ENCODE measurements around the gene MYO1D.

The MYO1D gene

DNA sequence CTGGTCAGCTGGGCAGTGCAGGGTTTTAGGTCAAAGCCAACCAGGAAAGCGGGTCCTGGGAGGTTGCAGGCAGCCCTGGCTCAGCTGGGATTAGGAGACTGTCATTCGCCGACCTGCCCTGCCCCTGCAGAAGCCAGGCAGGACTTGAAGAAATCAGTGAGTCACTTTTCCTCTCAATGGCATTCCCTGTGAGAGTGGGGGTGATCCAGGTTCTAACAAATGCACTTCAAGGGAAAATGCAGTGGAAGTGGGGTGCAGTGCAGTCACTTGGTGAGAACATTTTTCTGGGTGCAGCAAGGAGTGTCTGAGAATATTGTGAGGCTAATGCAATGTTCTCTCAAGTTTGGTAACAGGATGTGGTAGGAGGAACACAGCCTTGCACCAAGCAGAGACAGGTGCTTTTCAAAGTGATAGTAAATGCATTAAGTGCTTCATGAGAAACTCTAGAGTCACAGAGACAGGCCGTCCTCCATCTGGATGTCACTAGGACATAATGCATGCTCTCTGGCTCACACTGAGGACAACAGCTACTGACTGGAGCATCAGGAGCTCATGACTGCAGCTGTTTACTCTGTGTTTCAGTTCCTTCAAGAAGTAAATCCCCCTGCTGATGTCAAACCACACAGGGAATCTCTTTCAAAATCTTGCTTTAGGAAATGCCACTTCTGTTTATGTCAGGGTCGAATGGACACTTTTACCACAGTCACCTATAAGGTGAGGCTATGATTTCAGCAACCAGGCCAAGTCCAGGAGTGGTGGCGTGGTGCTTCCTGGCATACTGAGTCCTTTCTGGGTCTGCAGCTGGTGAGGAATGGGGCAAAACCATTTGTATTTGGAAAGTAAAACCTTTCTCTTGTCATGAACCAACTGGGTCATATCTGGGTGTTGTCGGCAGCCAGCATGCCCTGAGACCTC, 373.4 kb downstream of the MYO1D start:
- DNase-seq (ENCODE audit: low read depth): no peak

GRCh38 chr17:32502710-32503109, 374.2 kb downstream of the MYO1D start:
- DNase-seq (ENCODE audit: low read depth): no peak

DNA sequence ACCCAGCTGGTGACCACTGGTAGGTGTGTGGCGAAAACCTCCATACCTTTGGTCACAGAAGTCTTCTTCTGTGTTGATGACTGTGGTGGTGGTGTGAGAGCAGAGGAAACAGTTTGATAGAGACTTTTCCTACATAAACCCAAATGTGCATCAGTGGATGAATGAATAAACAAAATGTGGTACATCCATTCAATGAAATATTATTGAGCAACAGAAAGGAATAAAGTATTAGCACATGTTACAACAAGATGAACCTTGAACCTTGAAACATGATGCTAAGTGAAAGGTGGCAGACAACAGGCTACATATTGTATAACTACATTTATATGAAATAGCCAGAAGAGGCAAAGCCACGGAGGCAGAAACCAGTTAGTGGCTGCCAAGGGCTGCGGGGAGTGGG, 374.9 kb downstream of the MYO1D start:
- DNase-seq (ENCODE audit: low read depth): no peak

- DNase-seq (ENCODE audit: low read depth): no peak
Observed at GRCh38 chr17:32498391-32498790, 378.5 kb downstream of the MYO1D start.

DNA sequence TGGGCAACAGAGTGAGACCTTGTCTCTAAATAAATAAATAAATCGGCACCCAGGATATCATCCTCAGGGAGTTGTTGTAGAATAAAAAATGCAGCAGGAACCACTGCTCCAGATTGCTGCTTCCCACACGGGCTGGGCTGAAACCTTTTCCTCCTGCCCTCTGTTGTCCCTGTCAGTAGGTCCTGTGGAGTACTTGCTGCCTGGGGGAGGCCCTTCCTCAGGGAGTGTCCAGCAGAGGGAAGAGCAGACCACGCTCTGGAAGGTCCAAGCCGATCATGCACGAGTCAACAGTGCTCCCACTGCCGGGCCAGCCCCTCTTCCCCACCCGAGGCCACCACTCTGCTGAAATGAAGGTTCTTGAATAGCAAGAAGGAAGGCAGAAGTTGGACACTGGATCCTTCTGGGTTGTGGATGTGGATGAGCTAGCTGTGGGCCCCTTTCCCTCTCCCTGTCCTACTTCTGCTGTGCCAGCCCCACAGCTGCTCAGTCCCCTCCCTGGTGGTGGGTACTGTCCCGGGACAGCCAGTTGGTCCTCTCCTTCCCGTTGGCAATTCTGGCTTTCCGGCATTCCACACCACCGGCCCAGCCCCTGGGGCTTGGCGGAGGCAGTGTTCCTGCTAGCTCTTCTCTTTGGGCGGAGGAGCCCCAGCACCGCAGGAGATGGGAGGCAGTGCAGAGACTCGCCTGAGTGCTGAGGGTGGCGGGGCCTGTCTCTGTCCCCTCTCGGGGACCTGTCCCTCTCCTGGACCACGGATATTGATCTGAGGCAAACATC, 379.3 kb downstream of the MYO1D start:
- DNase-seq (ENCODE audit: low read depth): no peak

GRCh38 chr17:32496395-32497073, 380.4 kb downstream of the MYO1D start:
- no peak for DNase-seq (ENCODE audit: low read depth)

DNA sequence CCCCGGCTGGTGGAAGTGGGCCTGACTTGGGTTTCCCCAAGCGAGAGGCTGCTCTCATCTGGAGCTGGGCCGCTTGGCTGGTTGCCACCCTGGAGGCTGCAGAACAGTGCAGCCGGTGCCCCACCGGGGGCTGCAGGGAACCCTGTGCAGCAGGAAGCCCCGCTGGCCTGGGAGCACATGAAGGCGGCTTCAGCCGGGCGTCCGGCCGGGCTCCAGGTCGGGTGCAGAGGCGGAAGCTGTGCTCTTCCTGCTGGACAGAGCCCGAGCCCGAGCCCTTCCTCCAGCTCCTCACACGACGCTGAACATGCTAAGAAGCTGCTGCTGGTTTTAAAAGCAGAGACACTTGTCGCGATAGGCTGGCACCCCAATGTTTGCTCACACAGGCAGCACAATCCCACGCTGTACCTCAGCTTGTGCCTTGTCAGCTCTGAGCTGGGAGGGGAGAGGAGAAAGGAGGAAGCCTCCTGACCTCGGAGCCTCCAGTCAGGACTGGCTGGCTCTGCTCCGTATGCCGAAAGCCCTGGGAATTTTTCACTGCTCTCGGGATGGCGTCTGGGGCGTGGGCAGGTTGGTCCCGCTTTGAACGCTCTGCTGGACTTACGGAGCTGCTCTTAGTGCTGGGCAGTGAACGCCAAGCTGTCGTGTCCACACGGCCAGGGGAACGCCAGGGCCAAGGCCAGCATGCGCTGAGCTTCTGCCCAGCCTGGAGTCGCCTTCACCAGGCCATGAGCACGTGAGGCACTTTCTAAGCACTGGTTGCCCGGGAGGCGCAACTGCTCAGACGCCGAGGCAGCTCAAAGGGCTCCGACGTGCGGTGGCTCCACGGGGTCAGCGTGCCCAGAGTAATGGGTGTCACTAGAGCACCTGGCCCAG, 381.3 kb downstream of the MYO1D start:
- DNase-seq (ENCODE audit: low read depth): no peak

DNA sequence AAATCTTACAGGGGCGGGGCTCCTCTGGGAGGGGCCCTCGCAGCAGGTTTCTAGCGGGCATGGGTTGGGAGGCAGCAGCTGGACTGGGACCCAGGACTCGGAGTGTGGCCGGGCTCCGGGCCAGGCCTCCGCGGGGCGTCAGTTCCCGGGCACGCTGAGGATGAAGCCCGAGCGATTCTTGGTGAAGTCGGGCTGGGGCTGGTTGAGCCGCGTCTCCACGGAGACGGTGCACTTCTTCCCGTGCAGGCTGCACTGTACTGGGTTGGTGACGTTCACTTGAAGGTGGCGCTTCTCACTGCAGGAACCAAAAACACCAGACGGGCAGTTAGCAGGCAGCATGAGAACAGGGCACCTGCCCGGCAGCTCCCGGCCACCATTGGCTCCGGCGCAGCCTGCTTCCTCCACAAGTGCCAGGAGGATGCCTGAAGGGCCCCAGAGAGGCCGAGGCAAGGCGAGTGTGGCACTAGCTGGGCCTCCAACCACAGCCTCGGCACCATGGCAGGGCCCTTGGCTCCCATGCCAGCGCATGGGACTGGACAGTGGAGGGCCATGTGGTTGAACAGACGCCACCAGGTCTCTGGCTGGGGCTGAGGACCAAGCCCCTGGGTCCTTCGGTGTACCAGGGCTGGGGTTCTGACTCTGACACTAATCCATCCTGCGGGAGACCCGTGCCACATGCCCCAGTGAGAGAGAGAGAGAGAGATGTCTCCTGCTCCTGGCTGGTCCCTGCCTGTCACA, 382.1 kb downstream of the MYO1D start:
- no peak for DNase-seq (ENCODE audit: low read depth)

DNA sequence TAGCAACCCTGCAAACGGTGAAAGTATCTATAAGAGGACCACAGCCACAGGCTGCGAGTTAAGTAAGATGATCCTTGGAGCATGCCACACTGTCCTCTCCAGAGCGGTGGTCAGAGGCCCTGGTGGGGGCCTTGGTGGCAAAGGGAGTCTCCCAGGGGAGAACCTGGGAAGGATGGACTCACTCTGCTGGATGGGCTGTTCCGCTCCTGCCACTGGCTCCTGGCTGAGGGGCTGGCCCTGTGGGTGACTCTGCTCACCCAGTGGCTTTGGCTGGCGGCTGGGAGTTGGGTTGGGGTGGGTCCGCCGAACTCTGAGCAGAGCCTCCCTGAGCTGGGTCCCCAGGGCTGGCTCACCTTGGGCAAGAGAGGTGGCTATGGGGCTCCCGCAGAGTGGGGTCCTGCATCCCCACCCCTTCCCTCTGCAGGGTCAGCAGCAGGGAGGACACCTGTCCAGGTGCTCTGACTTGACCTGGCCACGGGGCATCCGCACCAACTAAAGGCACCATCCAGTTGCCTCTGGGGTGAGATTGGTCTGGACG, 382.9 kb downstream of the MYO1D start:
- no peak for DNase-seq (ENCODE audit: low read depth)

DNA sequence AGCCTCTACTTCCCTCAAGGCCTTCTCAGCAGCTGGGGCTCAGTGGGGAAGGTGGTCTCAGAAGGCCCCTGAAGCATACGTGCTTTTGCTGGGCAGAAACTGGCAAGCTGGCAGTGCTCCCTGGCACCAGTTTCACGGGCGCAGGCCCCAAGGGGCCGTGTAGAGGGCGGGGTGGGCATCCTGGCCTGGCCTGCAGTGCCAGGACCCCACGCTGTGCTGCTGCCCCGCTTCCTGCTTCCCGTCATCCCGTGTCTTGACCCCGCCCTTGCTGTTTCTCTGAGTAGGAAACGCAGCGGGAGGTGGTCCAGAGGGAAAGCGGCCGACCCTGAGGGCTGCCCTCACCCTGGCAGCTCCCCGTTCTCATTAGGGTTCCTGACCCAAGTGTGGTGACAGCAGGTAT, 383.4 kb downstream of the MYO1D start:
- DNase-seq (ENCODE audit: low read depth): no peak

GRCh38 chr17:32492648-32493289, 384.2 kb downstream of the MYO1D start:
- no peak for DNase-seq (ENCODE audit: low read depth)

DNA sequence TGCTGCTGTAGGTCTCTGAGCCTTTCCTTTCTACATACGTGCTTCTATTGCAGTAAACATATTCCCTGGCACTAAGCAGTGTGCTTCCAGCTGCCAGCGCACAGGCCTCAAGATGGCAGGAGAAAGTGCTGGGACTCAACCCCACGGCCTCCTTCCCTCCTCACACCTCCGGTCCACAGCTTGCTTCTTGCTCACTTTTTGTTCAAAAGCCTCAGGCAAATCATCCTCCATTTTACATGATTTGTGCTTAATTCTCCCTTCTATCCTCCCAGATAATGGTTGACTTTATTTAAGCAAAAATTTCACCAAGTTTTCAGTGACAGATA, 384.7 kb downstream of the MYO1D start:
- no peak for DNase-seq (ENCODE audit: low read depth)

GRCh38 chr17:32491371-32492263, 385.3 kb downstream of the MYO1D start:
- DNase-seq (ENCODE audit: low read depth): no peak

GRCh38 chr17:32490101-32490482, 386.8 kb downstream of the MYO1D start:
- no peak for DNase-seq (ENCODE audit: low read depth)

DNA sequence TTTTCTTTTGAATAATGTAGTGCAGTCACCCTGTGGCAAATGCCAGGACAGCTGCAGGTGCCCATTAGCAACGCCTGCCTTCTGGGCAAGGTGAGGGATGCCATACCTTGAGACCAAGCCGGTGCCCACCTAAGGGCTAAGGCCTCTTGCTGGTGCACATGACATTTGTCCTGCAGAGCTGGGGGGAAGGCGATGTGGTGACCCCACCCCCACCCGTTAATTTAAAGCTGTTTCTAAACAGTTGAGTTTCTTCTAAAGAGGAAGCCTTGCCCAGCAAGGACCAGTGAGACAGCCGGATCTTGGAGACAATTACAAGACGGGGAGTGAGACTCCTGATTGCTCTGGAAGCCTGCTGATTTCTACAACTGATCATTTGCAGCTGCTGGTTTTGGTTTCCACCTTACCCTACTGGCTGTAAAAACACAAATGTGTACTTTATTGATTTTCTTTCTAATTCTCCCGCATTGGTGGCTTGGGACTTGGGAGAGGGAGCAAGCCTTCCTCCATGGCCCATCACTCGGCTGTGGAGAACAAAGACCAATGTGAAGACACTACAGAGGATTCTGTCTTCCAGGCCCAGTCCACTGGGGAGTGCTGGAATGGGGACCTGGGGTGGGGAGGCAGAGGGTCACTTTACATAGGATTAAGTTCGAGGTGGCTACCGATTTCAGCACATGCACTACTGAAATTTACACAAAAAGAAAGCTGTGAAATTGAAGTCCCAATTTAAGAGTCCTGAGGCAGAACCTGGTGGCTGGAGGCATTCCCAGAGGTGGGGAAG, 387.4 kb downstream of the MYO1D start:
- DNase-seq (ENCODE audit: low read depth): no peak

GRCh38 chr17:32488604-32489180, 388.2 kb downstream of the MYO1D start:
- DNase-seq (ENCODE audit: low read depth): no peak

DNA sequence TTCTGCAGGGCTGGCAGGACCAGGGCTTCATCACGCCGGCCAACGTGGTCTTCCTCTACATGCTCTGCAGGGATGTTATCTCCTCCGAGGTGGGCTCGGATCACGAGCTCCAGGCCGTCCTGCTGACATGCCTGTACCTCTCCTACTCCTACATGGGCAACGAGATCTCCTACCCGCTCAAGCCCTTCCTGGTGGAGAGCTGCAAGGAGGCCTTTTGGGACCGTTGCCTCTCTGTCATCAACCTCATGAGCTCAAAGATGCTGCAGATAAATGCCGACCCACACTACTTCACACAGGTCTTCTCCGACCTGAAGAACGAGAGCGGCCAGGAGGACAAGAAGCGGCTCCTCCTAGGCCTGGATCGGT, 388.8 kb downstream of the MYO1D start:
- no peak for DNase-seq (ENCODE audit: low read depth)

DNA sequence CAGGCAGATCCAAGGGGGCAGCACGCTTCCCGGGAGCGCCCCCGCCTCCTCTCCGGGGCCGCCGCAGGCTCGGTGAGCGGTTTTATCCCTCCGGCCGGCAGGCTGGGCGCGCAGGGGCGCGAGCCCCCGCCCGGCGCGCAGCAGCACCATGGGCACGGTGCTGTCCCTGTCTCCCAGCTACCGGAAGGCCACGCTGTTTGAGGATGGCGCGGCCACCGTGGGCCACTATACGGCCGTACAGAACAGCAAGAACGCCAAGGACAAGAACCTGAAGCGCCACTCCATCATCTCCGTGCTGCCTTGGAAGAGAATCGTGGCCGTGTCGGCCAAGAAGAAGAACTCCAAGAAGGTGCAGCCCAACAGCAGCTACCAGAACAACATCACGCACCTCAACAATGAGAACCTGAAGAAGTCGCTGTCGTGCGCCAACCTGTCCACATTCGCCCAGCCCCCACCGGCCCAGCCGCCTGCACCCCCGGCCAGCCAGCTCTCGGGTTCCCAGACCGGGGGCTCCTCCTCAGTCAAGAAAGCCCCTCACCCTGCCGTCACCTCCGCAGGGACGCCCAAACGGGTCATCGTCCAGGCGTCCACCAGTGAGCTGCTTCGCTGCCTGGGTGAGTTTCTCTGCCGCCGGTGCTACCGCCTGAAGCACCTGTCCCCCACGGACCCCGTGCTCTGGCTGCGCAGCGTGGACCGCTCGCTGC, 389.3 kb downstream of the MYO1D start:
- DNase-seq (ENCODE audit: low read depth): no peak
